CMK (cell line): ENCODE data around the gene FLVCR2.

Experiments used
- DNase-seq: peaks from one replicate; pipeline ENCODE4 v3.0.0-alpha.2; 2010; ENCODE audit warnings: low read depth

FLVCR2 gene

DNA sequence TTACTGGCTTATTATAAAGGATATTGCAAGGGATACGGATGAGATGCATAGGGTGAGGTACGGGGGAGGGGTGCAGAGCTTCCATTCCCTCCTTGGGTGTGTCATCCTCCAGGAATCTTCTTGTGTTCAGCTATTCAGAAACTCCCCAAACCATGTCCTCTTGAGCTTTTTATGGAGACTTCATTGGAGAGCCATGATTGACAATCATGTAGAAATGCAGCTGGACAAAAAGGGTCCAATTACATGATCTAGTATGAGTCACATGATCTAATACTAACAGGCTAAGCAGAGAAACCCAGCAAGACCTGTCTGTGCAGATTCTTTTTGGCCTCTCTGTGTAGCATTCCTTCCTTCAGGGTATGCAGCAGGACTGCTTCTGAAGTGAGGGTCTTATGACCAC lies 23.9 kb upstream of the FLVCR2 start:
- no peak for DNase-seq

DNA sequence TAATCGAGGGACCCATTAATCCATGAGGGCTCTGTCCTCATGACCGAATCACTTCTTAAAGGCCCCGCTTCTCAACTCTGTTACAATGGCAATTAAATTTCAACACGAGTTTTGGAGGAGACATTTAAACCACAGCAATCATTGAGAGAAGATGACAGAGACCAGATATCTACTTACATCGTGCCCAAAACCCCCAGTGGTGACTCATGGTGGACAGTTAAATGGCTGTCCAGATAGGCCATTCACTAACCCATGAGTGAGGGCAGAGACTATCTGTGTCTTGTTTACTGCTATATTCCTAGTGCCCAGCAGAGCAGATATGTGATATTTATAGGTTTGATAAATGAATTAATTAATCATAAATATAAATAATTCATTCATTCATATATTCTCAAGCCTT lies 20.0 kb upstream of the FLVCR2 start:
- no peak for DNase-seq

DNA sequence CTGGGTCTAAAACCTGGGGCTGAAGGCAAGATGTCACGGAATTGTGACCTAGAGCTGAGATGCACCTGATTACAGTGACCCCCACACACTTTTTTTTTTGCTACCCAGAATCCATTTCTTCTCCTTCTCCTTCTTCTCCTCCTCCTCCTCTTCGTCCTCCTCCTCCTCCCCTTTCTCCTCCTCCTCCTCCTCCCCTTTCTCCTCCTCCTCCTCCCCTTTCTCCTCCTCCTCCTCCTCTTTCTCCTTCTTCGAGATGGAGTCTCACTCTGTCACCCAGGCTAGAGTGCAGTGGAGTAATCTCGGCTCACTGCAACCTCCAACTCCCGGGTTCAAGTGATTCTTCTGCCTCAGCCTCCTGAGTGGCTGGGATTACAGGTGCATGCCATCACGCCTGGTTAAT lies 19.4 kb upstream of the FLVCR2 start:
- no peak for DNase-seq

DNA sequence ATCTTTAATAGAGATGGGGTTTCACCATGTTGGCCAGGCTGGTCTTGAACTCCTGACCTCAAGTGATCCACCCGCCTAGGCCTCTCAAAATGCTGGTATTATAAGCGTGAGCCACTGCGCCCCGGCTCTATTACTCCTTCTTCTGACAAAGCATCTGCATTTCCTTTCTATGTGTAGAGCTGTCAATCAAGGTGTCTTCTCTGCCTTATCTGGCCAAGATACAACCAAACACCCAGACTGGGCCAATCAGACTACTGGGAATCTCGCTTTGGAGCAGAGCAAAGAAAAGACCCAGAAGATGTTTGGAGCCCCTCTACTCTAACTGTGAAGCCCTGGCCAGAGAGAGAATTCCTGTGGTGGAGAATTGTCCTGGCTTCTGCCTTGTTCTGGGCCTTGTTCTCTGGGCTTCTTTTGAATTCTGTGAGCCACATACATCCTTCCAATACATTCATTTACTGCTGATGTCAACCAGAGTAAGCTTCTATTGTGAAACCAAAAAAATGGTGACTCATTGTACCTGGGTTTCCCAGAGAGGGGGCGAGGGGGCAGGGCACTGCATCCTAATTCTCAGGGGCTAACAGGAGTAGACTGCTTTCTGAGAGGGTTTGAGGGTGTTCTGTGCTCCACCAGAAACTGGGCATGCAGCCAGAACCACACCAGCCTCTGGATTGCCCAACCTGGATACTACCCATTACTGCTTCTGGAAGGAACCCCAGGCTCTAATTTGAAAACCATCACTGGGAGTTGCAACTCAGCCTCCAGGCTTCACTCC lies 18.8 kb upstream of the FLVCR2 start:
- no peak for DNase-seq

DNA sequence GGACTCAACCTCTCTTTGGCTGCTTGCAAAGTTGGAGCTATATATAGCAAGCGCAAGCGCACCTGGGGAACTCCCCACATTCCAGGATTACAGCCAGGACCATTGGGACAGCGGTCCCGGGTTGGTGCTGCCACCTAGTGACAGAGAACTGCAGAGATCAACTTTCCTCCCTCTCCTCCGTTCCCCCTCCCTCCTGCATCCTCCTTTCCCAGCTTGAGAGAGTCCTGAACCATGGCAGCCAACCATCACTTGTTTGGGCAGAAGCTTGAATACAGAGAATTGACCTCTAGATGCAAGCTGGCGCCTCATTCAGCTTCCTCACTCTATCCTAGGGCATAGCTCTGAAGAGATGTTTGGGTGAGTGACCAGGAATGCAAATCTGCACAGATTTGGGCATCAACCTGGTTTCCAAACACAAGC lies 17.4 kb upstream of the FLVCR2 start:
- DNase-seq, result peak; percentile 25

DNA sequence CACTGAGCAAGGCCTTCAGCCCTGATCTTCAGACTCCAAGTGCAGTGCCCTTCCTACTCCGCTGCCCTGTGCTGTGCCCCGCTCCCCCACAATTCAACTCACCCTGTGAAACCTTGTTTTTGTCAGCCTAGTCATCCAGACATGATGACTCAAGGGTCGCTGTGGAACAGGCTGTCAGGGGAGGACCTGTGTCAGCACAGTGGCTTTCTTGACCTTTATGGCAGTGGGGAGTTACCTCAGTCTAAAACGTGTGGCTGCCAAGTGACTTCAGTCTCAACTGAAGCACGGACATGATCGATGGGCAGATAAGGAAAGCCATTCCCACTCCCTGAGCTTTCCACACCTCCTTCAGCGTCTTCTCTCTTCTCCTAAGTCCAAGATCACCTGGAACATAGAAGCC lies 16.3 kb upstream of the FLVCR2 start:
- no peak for DNase-seq

DNA sequence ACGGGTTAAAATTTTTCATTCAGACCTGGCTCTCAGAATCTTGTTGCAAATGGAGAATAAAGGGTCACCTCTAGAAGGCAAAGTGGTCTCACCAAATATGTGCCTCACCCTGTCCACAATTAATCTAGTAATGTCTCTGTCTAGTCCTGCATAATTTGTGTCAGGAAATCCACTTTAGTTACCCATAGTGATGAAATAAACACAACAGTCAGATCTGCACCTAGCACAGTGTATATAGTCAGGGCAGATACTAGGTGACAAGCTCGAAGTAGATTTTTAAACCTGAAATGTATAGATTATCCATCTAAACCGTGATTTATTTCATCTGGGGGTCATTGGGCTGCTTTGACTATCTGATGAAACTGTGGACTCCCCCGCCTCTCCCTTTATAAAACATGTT lies 15.9 kb upstream of the FLVCR2 start:
- no peak for DNase-seq

DNA sequence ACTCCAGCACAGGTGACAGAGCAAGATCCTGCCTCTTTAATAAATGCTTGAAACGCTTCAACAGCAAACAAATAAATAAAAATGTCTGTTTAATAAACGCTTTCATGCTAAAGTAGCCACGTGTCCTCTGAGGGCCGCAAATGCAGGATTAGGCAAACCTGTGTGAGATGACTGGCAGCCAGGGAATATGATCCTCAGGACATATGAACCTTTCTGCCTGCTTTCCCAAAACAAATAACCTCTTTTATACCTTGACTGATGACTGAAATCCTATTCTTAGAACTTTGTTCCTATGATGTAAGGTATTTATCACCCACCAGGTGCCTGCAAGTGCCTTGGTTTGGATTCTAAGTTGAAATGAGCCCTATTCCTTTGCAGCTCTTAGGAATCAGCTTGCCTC lies 14.5 kb upstream of the FLVCR2 start:
- DNase-seq, result no peak

DNA sequence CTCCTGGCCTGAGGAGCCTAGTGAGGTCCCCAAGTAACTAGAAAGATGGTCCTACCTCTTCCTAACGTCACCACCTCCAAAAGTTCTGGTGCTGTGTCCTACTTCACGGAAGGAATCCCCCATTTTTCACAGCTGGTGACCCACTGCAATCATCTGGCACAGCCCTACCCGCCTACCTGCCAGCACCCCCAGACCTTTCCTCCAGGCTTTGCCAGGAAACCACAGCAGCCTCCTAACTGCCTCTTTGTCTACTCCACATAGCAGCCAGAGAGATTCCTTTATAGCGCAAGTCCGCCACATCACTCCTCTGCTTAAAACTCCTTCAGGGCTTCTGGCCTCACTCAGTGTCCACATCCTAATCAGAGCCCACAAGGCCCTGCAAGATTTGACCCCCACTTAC lies 13.4 kb upstream of the FLVCR2 start:
- DNase-seq, result no peak

DNA sequence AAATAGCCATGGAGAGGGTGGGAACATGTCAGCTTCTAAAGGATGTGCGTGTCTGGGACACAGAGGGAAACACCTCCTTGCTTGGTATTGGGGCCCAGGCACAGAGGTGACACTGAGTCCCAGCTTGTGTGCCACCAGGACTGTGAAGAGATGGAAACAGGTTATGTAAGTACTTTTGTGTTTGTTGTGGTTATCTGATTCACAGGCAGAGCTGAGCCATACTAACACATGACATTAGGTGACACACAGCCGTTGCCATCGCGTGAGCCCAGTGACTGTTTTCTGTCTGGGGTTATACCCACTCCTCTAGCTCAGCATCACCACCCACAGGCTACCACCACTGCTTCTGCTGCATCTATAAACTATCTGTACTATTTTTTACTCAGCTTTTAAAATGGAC lies 12.1 kb upstream of the FLVCR2 start:
- DNase-seq, result no peak

DNA sequence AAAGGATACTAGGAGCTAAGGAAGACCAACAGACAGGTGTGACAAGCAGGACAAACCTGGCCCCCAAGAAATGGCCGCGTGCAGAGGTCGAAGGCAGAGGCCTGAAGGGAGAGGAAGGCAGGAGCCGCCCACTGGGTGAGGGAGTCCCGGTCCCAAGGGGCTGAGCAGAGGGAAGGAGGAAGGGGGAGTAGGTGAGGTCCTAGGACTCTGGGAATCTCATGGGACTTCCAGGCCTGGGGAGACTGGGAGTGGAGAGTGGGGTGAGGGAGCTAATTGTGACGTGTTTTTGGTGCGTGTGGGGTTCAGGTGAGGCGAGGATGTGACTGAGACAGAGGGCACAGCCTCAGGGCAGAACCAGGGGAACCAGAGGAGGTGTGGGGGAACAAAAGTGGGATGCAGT lies 11.7 kb upstream of the FLVCR2 start:
- no peak for DNase-seq

DNA sequence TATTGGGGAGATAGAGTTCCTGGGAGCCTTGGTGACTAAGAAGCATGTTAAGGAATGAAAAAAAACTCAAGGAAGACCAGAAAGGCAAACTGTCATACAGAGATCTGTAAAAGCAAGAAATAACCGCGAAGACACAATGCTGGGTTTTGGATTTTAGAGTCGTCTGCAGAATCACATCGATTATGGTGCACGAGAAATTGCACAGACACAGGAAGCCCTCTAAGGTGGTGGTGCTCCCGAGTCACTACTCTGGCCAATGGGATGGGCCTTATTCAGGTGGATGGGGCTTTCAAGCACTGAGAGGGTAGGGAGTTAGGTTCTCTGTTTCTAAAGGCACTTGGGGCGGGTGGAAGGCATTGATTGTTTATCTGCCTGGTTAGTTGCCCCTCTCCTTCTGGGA lies 10.3 kb upstream of the FLVCR2 start:
- DNase-seq, result no peak

DNA sequence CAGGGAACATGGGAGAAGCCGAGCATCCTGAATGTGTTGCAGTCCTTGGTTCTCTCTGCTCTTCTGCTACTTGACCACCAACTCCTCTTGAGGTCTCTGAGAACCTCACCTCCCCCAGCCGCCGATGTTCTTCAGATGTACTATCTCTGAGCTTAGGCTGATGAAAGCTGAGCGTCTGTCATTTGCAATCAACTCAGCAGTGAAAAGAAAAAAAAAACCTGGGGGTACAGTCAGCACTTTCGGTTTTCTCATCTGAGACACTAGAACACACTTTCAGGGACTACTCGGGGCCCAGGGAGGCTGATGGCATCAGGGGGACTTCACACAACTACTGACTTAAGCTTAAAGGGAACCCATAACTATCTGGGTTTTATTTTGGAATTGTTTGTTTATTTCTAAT lies 9.6 kb upstream of the FLVCR2 start:
- DNase-seq, result no peak

DNA sequence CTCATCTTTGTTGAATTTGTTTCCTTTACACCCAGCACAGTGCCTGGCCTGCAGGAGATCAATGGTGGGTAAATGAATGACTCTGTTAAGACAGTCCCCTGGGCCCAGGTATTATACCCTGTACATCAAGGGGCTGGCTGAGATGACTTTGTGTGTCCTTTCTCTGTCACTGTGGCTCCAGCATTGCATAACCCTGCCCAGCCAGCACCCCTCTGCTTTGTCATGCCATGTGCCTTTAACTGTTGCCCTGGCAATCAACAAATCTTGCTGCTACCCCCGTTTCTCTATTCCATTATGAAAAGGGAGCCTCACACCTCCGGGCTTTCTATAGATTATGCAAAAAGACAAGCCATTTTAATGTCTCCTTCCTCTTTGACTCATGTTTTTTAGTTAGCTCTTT lies 7.6 kb upstream of the FLVCR2 start:
- no peak for DNase-seq

DNA sequence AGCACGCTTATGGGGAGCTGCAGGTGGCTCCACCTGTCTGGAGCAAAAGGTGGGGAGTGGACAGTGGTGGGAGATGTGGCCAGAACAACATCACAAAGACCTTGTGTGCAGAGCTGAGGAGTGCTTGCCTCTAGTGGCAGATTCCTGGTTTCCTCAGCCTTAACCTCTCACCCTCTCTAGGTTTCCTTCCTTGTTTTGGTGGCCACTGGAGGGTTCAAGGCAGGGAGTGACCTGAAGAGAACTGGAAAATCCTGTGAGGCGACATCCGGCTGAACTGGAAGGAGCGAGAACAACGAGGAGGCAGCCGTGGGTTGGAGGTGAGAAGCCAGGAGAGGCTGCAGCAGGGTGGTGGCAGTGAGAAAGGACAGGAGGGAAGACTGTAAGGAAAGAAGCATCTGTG lies 6.3 kb upstream of the FLVCR2 start:
- DNase-seq, result no peak

DNA sequence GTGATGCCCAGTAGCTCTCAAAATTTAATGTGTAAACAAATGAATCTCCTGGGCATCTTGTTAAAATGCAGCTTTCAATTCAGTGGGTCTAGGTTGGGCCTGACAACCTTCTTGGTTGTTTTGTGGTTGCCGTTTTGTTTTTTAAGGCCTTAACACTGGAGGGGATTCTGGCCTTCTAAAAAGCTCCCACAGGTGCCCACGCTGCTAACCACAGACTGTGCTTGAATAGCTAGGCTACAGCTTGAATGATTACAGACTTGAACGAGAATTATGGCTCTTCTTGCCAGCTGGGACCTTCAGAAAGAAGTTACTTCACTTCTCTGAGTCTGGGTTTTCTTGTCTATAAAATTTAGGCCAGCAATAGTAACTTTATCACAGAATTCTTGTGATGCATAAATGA lies 1.3 kb upstream of the FLVCR2 start:
- no peak for DNase-seq

DNA sequence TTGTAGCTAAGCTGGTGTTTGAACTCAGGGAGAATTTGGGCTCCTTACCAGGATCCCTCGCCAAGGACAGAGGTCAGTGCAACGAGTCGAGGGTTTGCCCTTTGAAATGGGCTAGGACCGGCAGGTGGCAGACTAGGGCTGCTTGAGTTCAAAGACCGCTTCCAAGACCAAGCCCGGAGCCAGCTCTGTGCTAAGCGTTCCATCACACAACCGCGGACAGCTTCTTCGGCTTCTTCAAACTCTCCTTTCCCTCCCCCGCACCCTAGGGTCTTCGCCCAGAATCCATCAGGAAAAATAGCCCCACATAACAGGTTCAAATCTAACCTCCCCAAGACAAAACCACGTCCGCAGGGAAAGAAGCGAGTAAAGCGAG lies 705 bp upstream of the FLVCR2 start:
- DNase-seq, result peak; percentile 34

DNA sequence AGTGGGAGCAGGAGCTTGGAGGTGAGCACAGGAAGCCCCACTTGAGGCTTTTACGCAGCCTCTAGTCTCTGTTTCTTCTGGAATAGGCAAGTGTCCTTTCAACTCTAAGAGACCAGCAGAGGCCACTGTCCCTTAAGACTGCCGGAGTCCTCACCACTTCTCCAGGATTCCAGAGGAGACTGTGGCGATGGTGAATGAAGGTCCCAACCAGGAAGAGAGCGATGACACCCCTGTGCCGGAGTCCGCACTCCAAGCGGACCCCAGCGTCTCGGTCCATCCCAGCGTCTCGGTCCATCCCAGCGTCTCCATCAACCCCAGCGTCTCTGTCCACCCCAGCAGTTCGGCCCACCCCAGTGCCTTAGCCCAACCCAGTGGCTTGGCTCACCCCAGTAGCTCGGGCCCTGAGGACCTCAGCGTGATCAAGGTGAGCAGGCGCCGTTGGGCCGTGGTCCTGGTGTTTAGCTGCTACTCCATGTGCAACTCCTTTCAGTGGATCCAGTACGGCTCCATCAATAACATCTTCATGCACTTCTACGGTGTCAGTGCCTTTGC lies 442 bp downstream of the FLVCR2 start:
- DNase-seq, result no peak

DNA sequence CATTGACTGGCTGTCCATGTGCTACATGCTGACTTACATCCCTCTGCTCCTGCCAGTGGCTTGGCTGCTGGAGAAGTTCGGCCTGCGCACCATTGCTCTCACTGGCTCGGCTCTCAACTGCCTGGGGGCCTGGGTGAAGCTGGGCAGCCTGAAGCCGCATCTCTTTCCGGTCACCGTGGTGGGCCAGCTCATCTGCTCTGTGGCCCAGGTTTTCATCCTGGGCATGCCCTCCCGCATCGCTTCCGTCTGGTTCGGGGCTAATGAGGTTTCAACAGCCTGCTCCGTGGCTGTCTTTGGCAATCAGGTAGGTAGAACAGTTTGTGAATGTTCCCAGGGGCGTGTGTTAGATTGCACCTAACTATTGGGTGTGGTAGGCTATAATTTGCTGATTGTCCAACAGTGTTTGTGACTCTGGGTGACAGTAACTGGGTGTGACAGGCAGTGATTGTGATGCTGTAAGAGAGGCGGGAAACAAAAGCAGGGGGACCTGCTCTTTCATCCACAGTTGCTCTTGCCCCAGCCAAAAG lies 981 bp downstream of the FLVCR2 start:
- no peak for DNase-seq

DNA sequence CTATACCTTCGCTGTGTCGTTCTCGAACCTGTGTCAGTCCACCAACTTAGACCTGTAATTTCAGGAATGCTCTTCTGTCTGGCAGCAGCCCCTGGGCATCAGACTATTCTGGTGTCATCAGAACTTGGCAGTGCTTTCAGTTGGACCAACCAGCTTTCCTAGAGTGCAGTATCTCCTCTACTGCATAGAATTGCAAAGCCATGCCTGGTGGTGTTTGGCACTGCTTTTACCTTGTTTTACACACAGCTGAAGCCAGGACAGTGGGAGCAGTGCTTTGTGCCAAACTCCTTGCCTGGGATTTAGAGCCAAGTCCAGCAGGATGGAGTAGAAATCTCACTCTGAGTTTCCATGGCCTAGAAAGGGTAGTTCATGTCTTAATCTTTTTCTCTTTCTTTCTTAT lies 1.5 kb downstream of the FLVCR2 start:
- no peak for DNase-seq

DNA sequence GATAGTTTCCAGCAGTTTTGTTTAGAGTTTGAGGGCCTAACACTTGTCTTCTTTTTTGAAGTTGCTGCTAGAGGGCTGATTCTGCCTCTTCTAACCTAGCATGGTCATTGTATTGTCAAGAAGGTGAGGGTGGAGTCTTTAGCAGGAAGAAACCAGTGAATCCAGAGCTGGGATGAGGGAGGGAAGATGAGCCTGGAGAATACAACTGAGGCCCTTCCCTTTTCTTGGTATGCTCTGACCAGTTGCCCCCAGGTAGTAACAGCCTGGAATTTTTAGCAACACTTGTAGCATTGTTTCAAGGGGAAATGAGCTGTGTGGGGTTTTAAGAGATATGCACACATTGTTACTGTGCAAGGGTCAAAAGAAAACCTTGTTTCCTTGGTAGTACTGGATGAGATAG lies 9.0 kb downstream of the FLVCR2 start:
- no peak for DNase-seq

DNA sequence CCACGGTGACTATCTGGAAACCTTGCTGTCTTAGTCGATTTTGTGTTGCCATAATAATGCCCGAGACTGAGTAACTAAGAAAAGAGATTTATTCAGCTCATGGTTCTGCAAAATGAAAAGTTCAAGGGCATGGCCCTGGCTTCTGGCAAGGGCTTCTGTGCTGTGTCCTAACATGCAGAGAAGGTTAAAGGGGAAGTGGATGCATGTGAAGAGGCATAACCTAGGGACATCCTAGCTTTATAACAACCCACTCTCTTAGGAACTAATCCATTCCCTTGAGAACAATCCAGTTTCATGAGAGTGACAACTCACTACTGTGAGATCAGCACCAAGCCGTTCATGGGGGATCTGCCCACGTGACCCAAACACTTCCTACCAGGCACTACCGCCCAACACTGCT lies 11.5 kb downstream of the FLVCR2 start:
- DNase-seq, result no peak

DNA sequence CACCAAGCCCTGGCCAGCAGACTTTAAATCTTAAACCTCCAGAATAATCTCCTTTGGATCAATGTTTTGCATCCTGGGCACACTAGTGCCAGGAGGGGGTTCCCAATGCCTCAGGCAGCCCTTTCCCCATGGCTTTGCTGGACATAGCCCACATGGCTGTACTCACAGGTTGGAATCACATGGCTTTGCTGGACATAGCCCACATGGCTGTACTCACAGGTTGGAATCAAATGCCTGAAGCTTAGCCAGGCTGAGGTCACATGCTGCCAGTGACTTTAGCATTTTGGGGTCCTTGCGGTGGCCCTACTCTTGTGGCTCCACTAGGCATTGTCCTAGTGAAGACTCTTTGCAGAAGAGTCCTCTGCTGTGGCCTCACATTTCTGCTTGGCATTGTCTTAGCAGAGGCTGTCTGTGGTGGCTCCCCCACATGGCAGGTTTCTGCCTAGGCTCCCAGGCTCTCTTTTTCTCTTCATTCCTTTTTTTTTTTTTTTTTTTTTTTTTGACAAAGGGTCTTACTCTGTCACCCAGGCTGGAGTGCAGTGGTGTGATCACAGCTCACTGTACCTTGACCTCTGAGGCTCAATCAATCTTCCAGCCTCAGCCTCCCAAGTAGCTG lies 13.0 kb downstream of the FLVCR2 start:
- DNase-seq, result no peak
